K562 (cell line): ENCODE data around the gene FDPS. TPM values are rescaled to one million over a fixed set of nuclear protein-coding genes. Genes with fewer than 3 reads are reported as not detected.

Experiments used
- CHD7 ChIP-seq: fragments of 200-600 bp; sonication (generic); IDR thresholded peaks from one replicate; pipeline ENCODE4 v1.6.1; 2012; ENCODE audit warnings: mild to moderate bottlenecking, low read depth, low read length, inconsistent platforms
- E2F4 ChIP-seq: sonication (generic); formaldehyde crosslinking; IDR thresholded peaks from 2 replicates; pipeline ENCODE4 v1.8.0; 2022; ENCODE audit warnings: mild to moderate bottlenecking, low read depth, missing genetic modification reagents
- LCOR ChIP-seq: sonication (generic); formaldehyde crosslinking; IDR thresholded peaks from 2 replicates; pipeline ENCODE4 v1.8.0; 2022; ENCODE audit warnings: mild to moderate bottlenecking, missing genetic modification reagents
- NRF1 ChIP-seq, 2 experiments: fragments of 450-650 bp; IDR thresholded peaks in 1 of 2; conservative IDR thresholded peaks in 1 of 2; 2 replicates each; pipeline ENCODE4 v1.6.1; 2014; ENCODE audit warnings: mild to moderate bottlenecking in 2 of 2
- PHF8 ChIP-seq: fragments of 200-600 bp; sonication (generic); IDR thresholded peaks from 2 replicates; pipeline ENCODE4 v1.6.1; 2012; ENCODE audit warnings: mixed run types, mild to moderate bottlenecking, inconsistent platforms, low read length, moderate library complexity, borderline replicate concordance
- POLR2G ChIP-seq: fragments of 200-400 bp; formaldehyde crosslinking; IDR thresholded peaks from 2 replicates; pipeline ENCODE4 v1.6.1; 2017; ENCODE audit warnings: low read depth, mild to moderate bottlenecking, antibody characterized with exemption, low read length, moderate library complexity
- SIN3A ChIP-seq, 2 experiments: fragments of 150-350 bp in 1 of 2; IDR thresholded peaks; 2 replicates each; pipeline ENCODE4 v1.6.1; 2011 to 2016; ENCODE audit warnings: borderline replicate concordance in 2 of 2, low read depth in 2 of 2, low read length in 2 of 2, mild to moderate bottlenecking in 2 of 2, moderate library complexity in 2 of 2; ENCODE audit not compliant: control insufficient read depth in 1 of 2
- ZBTB33 ChIP-seq: sonication (generic); formaldehyde crosslinking; IDR thresholded peaks from 2 replicates; pipeline ENCODE4 v1.8.1; 2023; ENCODE audit warnings: mild to moderate bottlenecking, missing genetic modification reagents
- ZBTB7A ChIP-seq: IDR thresholded peaks from 2 replicates; pipeline ENCODE4 v1.6.1; 2011; ENCODE audit warnings: low read depth, mild to moderate bottlenecking, low read length, moderate library complexity, borderline replicate concordance; ENCODE audit not compliant: control insufficient read depth
- ZNF282 ChIP-seq: sonication (generic); formaldehyde crosslinking; IDR thresholded peaks from 2 replicates; pipeline ENCODE4 v1.8.1; 2023; ENCODE audit warnings: missing genetic modification reagents
- ZNF507 ChIP-seq: conservative IDR thresholded peaks from 2 replicates; pipeline ENCODE4 v1.6.1; 2017; ENCODE audit warnings: missing genetic modification characterization, missing compliant biosample characterization
- polyA plus RNA-seq, 8 experiments: library from polyadenylated mRNA; depleted of rRNA in 4 of 8; stranded (reverse) in 5 of 8; unstranded in 3 of 8; fragments of >200 nt; fragmentation: Nextera tagmentation in 2 of 8; fragmentation: Illumina TruSeq in 1 of 8; extraction: Ambion mirVana in 2 of 8; extraction: Trizol in 1 of 8; gene quantifications; 2 replicates each; pipeline versions ENCODE4 v1.2.1 to v1.2.3, GENCODE V29; 2011 to 2014; ENCODE audit warnings: inconsistent platforms in 1 of 8, missing spikeins in 1 of 8
- total RNA-seq, 7 experiments: library from RNA; depleted of rRNA in 6 of 7; stranded (reverse); fragments of >200 nt in 6 of 7; fragmentation: Illumina TruSeq in 2 of 7; extraction: Trizol in 2 of 7; gene quantifications; 2 replicates each; pipeline versions ENCODE4 v1.2.1 to v1.2.3, GENCODE V29; 2011 to 2021; ENCODE audit warnings: low replicate concordance in 1 of 7

Gene FDPS
- total and polyA plus RNA-seq, 9 of the 15 experiments (the other 6 are each of a cell fraction or from before 2014, with no cell fraction given) = 247 to 884 (median 360) TPM

- TF ChIP-seq SIN3A (IDR thresholded peaks at IDR 0.05; ENCODE audit: borderline replicate concordance in 2 of 2, control insufficient read depth in 1 of 2, low read depth in 2 of 2, low read length in 2 of 2) (peak; percentile 71 to 95; a peak in 2 of 4 replicates), ZBTB7A (peak; percentile 95; the same call in 1 of the 2 replicates), CHD7 (no peak), NRF1 (conservative IDR thresholded peaks at IDR 0.05 in 1 of 2, IDR thresholded peaks at IDR 0.05 in 1 of 2) (peak; percentile 78 to 80), LCOR (CRISPR knock-in tag) (peak; percentile 72; the same call in 1 of the 2 replicates), PHF8 (peak; percentile 46; the same call in 1 of the 2 replicates), ZNF507 (tag) (no peak), ZBTB33 (peak; percentile 34; the same call in 1 of the 2 replicates), ZNF282 (CRISPR knock-in tag) (no peak), POLR2G (peak; percentile 63; the same call in 1 of the 2 replicates), E2F4 (CRISPR knock-in tag) (peak; percentile 97)
These were observed 31.4 kb upstream of the FDPS start, which contains the start of gene HCN3 (continued) for GRCh38 chr1:155277070-155277901.
